Astrocyte (in vitro differentiated cells and primary cell): Measurements from ENCODE around the gene CSF1R. TPM values are rescaled to one million over a fixed set of nuclear protein-coding genes. Genes with fewer than 3 reads are reported as not detected.

Experiments used
- DNase-seq: peaks from one replicate; pipeline ENCODE4 v3.0.0-alpha.2; 2010; ENCODE audit warnings: low read depth
- FAIRE-seq: peaks from 2 replicates; lab custom pipeline; 2011; peaks lifted over from hg19 to GRCh38; lab: Jason Lieb, UNC
- H2AFZ ChIP-seq: 2 replicates; pipeline ENCODE4 v1.6.0; 2012; ENCODE audit warnings: low read depth, low read length, inconsistent platforms
- H3K27ac ChIP-seq: 2 replicates; pipeline ENCODE4 v1.5.1; 2011; ENCODE audit warnings: low read depth, low read length, inconsistent platforms
- H3K27me3 ChIP-seq: 2 replicates; pipeline ENCODE4 v1.6.0; 2011; ENCODE audit warnings: low read length, inconsistent platforms; ENCODE audit not compliant: insufficient read depth
- H3K36me3 ChIP-seq: 2 replicates; pipeline ENCODE4 v1.5.1; 2011; ENCODE audit warnings: low read length, inconsistent platforms; ENCODE audit not compliant: insufficient read depth
- H3K4me1 ChIP-seq: 2 replicates; pipeline ENCODE4 v1.5.1; 2011; ENCODE audit warnings: low read length, inconsistent platforms; ENCODE audit not compliant: insufficient read depth
- H3K4me2 ChIP-seq: 2 replicates; pipeline ENCODE4 v1.6.0; 2012; ENCODE audit warnings: low read length, inconsistent platforms
- H3K4me3 ChIP-seq: 2 replicates; pipeline ENCODE4 v1.5.1; 2011; ENCODE audit warnings: low read depth, mild to moderate bottlenecking, low read length, inconsistent platforms; ENCODE audit not compliant: insufficient read depth
- H3K79me2 ChIP-seq: 2 replicates; pipeline ENCODE4 v1.6.0; 2012; ENCODE audit warnings: mild to moderate bottlenecking, low read length, inconsistent platforms; ENCODE audit not compliant: insufficient read depth
- H3K9ac ChIP-seq: 2 replicates; pipeline ENCODE4 v1.6.0; 2012; ENCODE audit warnings: mild to moderate bottlenecking, low read length, inconsistent platforms
- H3K9me3 ChIP-seq: 2 replicates; pipeline ENCODE4 v1.5.1; 2012; ENCODE audit warnings: low read depth, mild to moderate bottlenecking, low read length, inconsistent platforms; ENCODE audit not compliant: insufficient read depth
- H4K20me1 ChIP-seq: 2 replicates; pipeline ENCODE4 v1.6.0; 2012; ENCODE audit warnings: low read length, inconsistent platforms; ENCODE audit not compliant: insufficient read depth
- H3K27ac Mint-ChIP-seq: one replicate; pipeline ENCODE4 v1.8.0; 2021; ENCODE audit warnings: mild to moderate bottlenecking, mixed read lengths; ENCODE audit not compliant: unreplicated experiment
- H3K27me3 Mint-ChIP-seq: one replicate; pipeline ENCODE4 v1.8.0; 2021; ENCODE audit warnings: low read depth, mixed read lengths; ENCODE audit not compliant: unreplicated experiment
- H3K36me3 Mint-ChIP-seq: one replicate; pipeline ENCODE4 v1.8.0; 2021; ENCODE audit warnings: low read depth, mixed read lengths; ENCODE audit not compliant: unreplicated experiment
- H3K4me1 Mint-ChIP-seq: one replicate; pipeline ENCODE4 v1.8.0; 2021; ENCODE audit warnings: low read depth, mixed read lengths; ENCODE audit not compliant: unreplicated experiment
- H3K4me3 Mint-ChIP-seq: one replicate; pipeline ENCODE4 v1.8.0; 2021; ENCODE audit warnings: mild to moderate bottlenecking, moderate library complexity, mixed read lengths; ENCODE audit not compliant: unreplicated experiment
- H3K9me3 Mint-ChIP-seq: one replicate; pipeline ENCODE4 v1.8.0; 2021; ENCODE audit warnings: mild to moderate bottlenecking, mixed read lengths; ENCODE audit not compliant: unreplicated experiment
- EZH2 ChIP-seq: IDR thresholded peaks from 2 replicates; pipeline ENCODE4 v1.6.1; 2012; ENCODE audit warnings: mild to moderate bottlenecking, low read length, inconsistent platforms; ENCODE audit not compliant: insufficient read depth
- total RNA-seq: library from RNA; stranded (reverse); gene quantifications from 2 replicates; pipeline ENCODE4 v1.2.1, GENCODE V29; 2021
- TF ChIP-seq, protein P1 (sequence below): IDR thresholded peaks from 2 replicates; pipeline ENCODE4 v1.5.1; 2011; ENCODE audit warnings: low read depth, mild to moderate bottlenecking, inconsistent platforms, low read length, moderate library complexity; ENCODE audit not compliant: insufficient read depth

CSF1R gene
- total RNA-seq, 1 donor from 2014 or later: 1.4 TPM

DNA sequence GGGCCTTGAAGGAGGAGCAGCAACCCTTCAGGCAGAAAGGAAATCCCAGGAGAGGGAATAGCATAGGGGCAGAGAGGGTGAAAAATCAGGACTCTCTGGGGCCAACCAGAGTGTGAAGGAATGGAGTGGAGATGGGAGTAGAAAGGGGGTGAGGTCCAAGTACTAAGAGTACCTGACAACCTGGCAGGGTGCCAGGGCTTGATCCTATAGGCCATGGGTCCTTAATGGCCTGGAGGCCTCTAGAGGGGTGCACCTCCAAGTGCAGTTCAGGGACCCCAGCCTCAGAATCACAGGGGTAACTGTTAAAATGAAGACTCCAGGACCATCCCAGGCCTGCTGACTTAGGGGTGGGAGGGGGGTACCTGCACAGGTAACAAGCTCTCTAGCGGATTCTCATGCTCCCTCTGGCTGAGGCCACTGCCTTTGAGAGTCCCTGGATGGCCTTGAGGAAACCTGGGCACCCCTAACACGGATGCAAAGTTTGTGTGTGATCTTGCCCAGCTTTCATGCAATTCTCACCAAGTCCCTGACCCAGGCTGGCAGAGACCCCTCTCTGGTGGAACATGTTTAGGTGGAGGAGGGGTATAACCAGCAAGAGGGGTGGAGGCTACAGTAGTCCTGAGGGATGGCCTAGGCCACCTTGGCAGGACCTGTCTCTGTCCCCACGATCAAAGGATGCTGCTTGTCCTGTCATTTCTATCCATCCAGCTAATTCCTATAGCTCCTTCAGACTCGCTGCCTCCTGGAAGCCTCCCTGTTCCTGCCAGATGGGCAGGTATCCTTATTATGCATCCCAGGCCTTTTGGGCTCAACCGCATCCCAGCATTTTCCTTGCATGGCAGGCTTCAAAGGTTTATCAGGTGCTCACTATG, 17.6 kb upstream of the CSF1R start:
- H3K27ac Mint-ChIP-seq: no peak overlapping the region
- peaks cover 16% of the 10 kb centered on the region for H3K4me1 Mint-ChIP-seq
- Histone ChIP-seq H3K27ac (no peak overlapping the region), H3K9ac (no peak overlapping the region), H3K4me1 (no peaks in the 10 kb centered on the region), H2AFZ (no peak overlapping the region), H3K4me3 (no peak overlapping the region), H4K20me1 (no peaks in the 10 kb centered on the region), H3K27me3 (no peaks in the 10 kb centered on the region), H3K9me3 (no peaks in the 10 kb centered on the region), H3K36me3 (no peaks in the 10 kb centered on the region), H3K79me2 (no peaks in the 10 kb centered on the region), H3K4me2 (no peak overlapping the region)
- no peaks in the 10 kb centered on the region for H3K9me3 Mint-ChIP-seq
- H3K36me3 Mint-ChIP-seq: no peaks in the 10 kb centered on the region
- no peak for TF ChIP-seq EZH2
- TF ChIP-seq, protein P1, sequence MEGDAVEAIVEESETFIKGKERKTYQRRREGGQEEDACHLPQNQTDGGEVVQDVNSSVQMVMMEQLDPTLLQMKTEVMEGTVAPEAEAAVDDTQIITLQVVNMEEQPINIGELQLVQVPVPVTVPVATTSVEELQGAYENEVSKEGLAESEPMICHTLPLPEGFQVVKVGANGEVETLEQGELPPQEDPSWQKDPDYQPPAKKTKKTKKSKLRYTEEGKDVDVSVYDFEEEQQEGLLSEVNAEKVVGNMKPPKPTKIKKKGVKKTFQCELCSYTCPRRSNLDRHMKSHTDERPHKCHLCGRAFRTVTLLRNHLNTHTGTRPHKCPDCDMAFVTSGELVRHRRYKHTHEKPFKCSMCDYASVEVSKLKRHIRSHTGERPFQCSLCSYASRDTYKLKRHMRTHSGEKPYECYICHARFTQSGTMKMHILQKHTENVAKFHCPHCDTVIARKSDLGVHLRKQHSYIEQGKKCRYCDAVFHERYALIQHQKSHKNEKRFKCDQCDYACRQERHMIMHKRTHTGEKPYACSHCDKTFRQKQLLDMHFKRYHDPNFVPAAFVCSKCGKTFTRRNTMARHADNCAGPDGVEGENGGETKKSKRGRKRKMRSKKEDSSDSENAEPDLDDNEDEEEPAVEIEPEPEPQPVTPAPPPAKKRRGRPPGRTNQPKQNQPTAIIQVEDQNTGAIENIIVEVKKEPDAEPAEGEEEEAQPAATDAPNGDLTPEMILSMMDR: no peak
- H3K27me3 Mint-ChIP-seq: peaks cover 18% of the 10 kb centered on the region
- FAIRE-seq (no peak), DNase-seq (no peak)
- no peak overlapping the region for H3K4me3 Mint-ChIP-seq

DNA sequence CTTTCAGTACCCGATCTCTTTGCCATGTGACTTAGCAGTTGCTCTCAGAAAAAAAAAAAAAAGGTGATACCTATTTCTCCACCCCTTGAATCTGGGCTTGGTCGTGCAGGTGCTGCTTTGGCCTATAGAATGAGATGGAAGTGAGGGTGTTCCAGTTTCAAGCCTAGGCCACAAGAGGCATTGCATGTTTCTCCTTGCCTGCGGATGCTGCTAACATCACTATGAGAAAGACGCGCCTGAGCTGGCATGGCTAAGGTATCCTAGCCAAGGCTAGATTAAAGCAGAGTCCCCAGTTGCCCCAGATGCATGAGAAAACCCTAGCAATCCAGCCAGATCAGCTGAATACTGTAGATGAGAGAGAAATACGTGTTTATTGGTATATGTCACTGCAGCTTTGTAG, 14.7 kb upstream of the CSF1R start:
- peaks cover 26% of the 10 kb centered on the region for H3K27me3 Mint-ChIP-seq

More for the DNA sequence above, 14.7 kb upstream of the CSF1R start:
- Histone ChIP-seq H3K36me3 (no peaks in the 10 kb centered on the region), H3K4me2 (no peak overlapping the region), H3K27me3 (peaks cover 4% of the 10 kb centered on the region), H4K20me1 (no peaks in the 10 kb centered on the region), H3K9me3 (no peaks in the 10 kb centered on the region), H3K9ac (no peak overlapping the region), H2AFZ (no peak overlapping the region), H3K4me3 (no peak overlapping the region), H3K4me1 (no peaks in the 10 kb centered on the region), H3K27ac (no peak overlapping the region), H3K79me2 (no peaks in the 10 kb centered on the region)
- no peaks in the 10 kb centered on the region for H3K36me3 Mint-ChIP-seq
- TF ChIP-seq, protein P1: no peak
- no peak for TF ChIP-seq EZH2
- H3K4me3 Mint-ChIP-seq: no peak overlapping the region
- H3K4me1 Mint-ChIP-seq: no peaks in the 10 kb centered on the region
- no peak overlapping the region for H3K27ac Mint-ChIP-seq
- FAIRE-seq (no peak), DNase-seq (no peak)
- H3K9me3 Mint-ChIP-seq: no peaks in the 10 kb centered on the region
